HG03196 (cell line): ENCODE data around the gene PRCC.

Source experiments
- ATAC-seq: cut with Tn5 transposase; IDR thresholded peaks from one replicate; pipeline ENCODE4 v1.9.1; 2021; ENCODE audit not compliant: unreplicated experiment

PRCC gene

GRCh38 chr1:156812293-156812990, 45.1 kb downstream of the PRCC start:
- no peak for ATAC-seq

- no peak for ATAC-seq
Measured at GRCh38 chr1:156813298-156813697, 46.0 kb downstream of the PRCC start.

DNA sequence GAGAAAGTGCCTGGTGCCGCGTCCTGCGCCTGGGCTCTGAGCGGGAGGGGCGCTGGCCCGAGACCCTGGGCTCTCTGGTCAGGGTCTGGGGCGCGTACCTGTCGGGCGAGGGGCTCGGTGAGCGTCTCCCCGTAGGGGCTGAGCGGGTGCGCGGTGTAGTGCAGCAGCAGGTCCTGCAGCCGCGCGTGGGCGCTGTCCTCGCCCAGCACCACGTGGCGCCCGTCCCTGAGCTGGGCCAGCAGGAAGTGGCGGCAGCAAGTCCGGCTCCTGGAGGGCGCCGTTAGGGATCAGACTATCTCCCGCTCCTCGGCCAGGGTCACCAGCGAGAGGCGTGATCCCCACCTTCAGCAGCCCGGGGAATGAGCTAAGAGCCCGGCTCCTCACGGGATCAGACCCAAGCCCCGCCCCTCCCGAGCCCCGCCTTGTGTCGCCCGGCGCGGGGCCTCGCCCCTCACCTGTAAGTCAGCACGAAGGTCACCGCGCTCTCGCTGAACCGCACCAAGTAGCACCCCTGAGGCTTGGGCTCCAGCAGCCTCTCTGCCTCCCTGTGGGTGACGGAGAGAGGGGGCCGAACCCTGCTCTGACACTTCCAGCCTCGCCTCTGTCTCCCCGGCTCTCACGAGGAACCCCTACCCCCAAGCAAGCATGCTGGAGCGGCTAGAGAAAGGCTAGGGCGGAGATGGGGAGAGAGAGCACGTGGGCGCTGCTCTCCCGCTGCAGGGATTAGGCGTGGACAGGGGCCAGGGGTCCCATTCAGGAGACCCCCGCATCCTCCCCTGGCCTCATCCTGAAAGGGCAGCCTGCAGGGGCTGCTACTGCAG, 46.6 kb downstream of the PRCC start:
- ATAC-seq: no peak

DNA sequence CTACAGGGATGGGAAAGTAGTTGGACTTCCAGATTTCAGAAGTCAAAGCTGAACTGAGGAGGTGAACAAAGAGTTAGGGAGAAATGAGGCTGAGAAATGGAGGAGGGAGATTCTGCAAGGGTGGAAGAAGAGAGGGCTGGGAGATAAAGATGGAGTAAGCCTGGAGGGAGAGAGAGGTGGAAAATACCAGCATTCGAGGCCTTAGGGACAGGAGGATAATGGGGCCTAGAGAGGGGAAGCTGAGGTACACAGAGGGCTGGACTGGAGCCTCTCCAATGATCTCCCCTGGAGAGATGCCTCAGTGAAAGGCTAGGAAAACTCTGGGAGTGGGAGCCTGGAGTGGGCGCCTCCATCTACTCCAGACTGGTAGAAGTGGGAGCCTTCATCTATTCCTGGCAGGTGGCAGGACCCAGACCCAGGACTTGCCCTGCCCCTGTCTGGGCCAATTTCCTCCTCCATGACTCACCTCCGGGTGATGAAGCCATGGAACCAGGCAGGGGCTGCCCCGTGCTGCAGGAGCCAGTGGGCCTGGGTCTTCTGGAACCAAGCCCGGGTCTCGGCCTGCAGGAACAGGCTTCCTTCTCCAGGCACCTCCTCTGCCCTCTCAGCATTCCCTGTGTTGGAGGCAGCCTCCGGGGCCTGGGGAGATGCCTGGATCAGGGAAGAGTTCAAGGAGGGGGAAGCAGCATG, 47.4 kb downstream of the PRCC start:
- no peak for ATAC-seq

GRCh38 chr1:156815307-156815826, 48.0 kb downstream of the PRCC start:
- ATAC-seq: no peak

DNA sequence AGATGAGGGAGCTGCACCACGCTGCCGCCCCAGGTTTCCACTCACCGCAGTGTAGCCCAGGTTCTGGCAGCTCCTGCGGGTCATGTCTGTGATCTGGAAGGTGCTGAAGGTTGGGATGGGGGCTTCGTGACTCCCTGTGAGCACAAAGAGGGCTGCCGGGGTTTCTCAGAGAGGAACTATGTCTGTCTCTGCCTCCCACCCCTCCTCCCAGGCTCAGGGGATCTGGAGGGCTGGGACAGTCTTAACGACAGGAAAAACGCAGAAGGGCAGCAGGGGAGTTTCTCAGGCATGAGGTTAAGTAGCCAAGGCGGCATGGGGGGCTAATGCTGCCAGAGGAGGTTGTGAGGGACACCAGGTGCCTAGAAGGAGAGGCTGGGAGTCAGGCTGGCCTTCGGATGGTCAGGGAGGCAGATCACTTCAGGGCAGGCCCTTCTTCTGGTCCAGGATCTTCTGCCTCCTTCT, 48.7 kb downstream of the PRCC start:
- ATAC-seq: no peak

GRCh38 chr1:156816561-156817328, 49.4 kb downstream of the PRCC start, which contains the start of gene SH2D2A:
TSS of gene SH2D2A (minus strand) at chr1:156816848. CDS start at chr1:156816708, 140 bp downstream.
- no peak for ATAC-seq

GRCh38 chr1:156821801-156822200, 54.5 kb downstream of the PRCC start:
- ATAC-seq: no peak

DNA sequence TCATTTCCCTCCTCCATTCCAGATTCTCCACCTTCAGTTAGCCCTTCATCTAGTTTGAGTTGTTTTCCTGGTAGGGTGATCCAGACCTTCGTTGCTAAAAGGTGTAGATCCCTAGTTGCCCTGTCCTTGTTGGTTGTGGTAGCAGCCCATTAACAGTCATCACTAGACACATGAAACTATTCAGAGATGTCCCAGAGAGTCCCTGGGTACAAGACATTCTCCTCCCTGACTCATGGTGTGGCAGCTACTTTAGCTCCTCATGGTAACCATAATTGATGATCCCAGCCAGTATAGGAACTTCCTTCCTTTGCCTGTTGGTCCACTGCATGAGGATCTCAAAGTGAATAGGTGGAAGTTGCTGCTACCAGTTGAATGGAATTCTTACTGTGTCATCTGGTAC, 55.3 kb downstream of the PRCC start:
- no peak for ATAC-seq

GRCh38 chr1:156823210-156823790, 56.0 kb downstream of the PRCC start:
- no peak for ATAC-seq

DNA sequence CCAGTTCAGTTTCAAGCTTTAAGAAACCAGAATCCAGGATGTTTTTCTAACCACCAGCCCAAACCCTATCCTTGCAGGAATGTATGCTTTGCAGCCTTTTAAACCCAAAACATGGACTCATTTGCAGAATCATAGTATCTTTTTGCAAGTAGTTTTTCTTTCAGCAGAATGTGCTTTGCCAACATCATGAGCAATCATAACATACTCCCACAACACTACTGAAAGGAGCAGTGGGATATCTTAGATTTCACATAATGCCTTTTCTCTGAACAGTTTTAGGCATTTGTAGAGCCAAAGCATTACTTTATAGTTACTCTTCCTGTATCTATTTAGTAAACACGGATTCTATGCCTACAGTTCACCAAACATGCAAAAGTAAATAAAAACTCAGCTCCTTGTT, 59.3 kb downstream of the PRCC start:
- no peak for ATAC-seq

GRCh38 chr1:156828400-156829124, 61.2 kb downstream of the PRCC start:
- no peak for ATAC-seq

DNA sequence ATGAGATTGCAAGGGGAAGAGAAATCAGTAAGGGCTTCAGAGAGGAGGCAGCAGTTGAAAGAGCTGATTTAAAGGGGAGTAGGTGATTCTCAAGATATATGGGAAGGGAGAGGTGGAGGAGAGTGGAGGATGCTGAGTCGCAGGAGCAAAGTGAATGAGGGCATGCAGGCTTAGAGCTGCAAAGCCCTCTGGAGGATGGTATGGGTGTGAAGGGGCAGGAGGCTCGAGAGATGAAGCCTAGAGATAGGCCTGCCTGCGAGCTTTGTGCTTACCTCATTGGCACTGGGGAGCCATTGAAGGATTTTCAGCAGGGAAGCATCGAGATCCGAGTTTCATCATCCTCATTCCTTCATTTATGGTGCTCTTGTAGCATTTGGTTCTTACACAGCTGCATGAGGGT, 65.1 kb downstream of the PRCC start:
- no peak for ATAC-seq

GRCh38 chr1:156833603-156834002, 66.3 kb downstream of the PRCC start:
- no peak for ATAC-seq

DNA sequence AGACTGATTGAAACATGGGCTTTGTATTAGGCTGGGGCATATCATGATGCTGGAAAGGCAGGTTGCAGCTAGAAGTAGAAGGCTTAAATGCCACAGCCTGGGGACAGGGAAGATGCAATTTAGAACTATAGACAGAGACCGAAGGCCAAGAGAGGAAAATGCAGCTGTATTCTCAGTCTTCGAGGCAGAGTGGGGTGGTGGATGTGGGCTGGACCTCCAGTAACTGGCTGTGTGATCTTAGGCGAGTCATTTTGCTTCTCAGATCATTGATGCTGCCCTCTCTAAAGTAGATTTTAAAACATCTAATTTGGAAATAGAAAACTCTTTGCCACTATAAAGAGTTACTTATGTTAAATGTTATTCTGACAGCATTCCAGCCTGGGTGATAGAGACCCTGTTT, 67.0 kb downstream of the PRCC start:
- no peak for ATAC-seq

- ATAC-seq: no peak
Measured at GRCh38 chr1:156836041-156836654, 68.8 kb downstream of the PRCC start.

GRCh38 chr1:156836892-156837291, 69.6 kb downstream of the PRCC start:
- no peak for ATAC-seq

- ATAC-seq: no peak
Measured at GRCh38 chr1:156838972-156839371, 71.6 kb downstream of the PRCC start.

DNA sequence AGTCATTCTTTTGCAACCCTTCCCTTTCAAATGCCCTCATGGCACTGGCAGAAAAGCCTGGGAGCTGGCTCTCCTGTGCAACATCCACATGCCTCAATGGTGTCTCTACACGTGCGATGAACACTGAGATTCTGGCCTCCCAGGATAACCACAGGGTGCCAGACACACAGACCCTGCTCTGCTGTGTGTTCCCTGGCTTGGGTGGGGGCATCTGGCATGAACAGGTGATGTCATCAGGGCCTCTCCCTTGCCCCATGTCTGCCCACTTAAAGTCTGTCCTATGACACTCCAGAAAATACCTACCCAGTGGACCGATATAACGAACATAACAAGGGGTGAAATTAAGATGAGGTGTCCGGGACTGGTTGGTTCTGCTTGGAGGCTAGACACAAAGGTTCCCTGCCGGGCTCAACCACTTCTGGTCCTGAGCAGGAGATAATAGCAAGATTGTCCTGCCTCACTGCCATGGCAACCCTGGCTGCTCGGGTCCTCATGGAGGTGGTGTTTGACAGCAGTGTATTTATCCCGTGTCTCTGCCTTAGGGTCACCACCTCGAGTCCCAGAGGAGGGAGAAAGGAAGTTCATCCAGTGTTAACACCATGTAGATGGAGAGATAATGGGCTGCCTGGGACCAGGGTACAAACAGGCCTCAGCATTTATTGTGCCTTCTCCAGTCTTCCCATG, 72.2 kb downstream of the PRCC start:
- ATAC-seq: no peak
